Upper lobe of left lung (tissue), 6 donors: ENCODE measurements around the gene GATA5. TPM values are rescaled to one million over a fixed set of nuclear protein-coding genes. Genes with fewer than 3 reads are reported as not detected.

Source experiments
- ATAC-seq, 2 donors: fragments of 200-7000 bp; cut with Tn5 transposase; one replicate each; pipeline ENCODE4 v1.9.1; 2022; ENCODE audit warnings: mild to moderate bottlenecking in 2 of 2, moderate library complexity in 2 of 2; ENCODE audit not compliant: low FRiP score in 2 of 2
- DNase-seq, 2 donors: peaks; one replicate each; pipeline ENCODE4 v3.0.0-alpha.2; 2019 to 2020
- H3K27ac ChIP-seq, 4 donors: fragments of 200-600 bp; sonication (generic); one replicate each; pipeline ENCODE4 v1.5.1; 2016 to 2019
- H3K27me3 ChIP-seq, 4 donors: fragments of 200-600 bp; sonication (generic); one replicate each; pipeline ENCODE4 v1.5.1; 2017 to 2019
- H3K36me3 ChIP-seq, 4 donors: fragments of 200-600 bp; sonication (generic); one replicate each; pipeline ENCODE4 v1.5.1; 2016 to 2019
- H3K4me1 ChIP-seq, 4 donors: fragments of 200-600 bp; sonication (generic); one replicate each; pipeline ENCODE4 v1.5.1; 2018 to 2019
- H3K4me3 ChIP-seq, 4 donors: fragments of 200-600 bp; sonication (generic); one replicate each; pipeline ENCODE4 v1.5.1; 2017 to 2019; ENCODE audit warnings: mild to moderate bottlenecking in 2 of 4, moderate library complexity in 1 of 4
- H3K9me3 ChIP-seq, 4 donors: fragments of 200-600 bp; sonication (generic); one replicate each; pipeline ENCODE4 v1.5.1; 2018 to 2019
- EP300 ChIP-seq, 4 donors: sonication (generic); formaldehyde crosslinking; IDR thresholded peaks; one replicate each; pipeline ENCODE4 v1.5.1; 2017; ENCODE audit warnings: antibody characterized with exemption in 4 of 4, control low read depth in 2 of 4
- POLR2A ChIP-seq, 4 donors: fragments of 450-650 bp; IDR thresholded peaks; one replicate each; pipeline ENCODE4 v1.5.1; 2016 to 2017; ENCODE audit warnings: antibody characterized with exemption in 4 of 4, mild to moderate bottlenecking in 2 of 4
- POLR2AphosphoS5 ChIP-seq, 2 donors: sonication (generic); formaldehyde crosslinking; IDR thresholded peaks; one replicate each; pipeline ENCODE4 v1.5.1; 2017; ENCODE audit warnings: antibody characterized with exemption in 2 of 2
- WGBS, 2 donors: methylation state at CpG; one replicate each; pipeline ENCODE4 v1.1.5; 2017 to 2018; 5-methylcytosine and 5-hydroxymethylcytosine counted together
- total RNA-seq, 6 donors: library from RNA; depleted of rRNA in 4 of 6; stranded (reverse); fragments of >200 nt in 4 of 6; gene quantifications; one replicate each; pipeline versions ENCODE4 v1.1.0 to v1.2.1, GENCODE V29; 2016 to 2021
- TF ChIP-seq, protein P1 (sequence below), 6 experiments: fragments of 450-650 bp in 4 of 6; fragments of 200-600 bp in 2 of 6; sonication (generic) in 2 of 6; IDR thresholded peaks; one replicate each; pipeline ENCODE4 v1.5.1; 2016 to 2019; ENCODE audit warnings: antibody characterized with exemption in 6 of 6
- donor health status: DM: no; HTN: no; CAD: no; lungs with moderate emphysema.
- donor health status: DM: no; HTN: yes; CAD: no; lungs with severe emphysema.

GATA5 gene
- total RNA-seq, 6 donors from 2014 or later: 0.98 to 10.5 (median 2.2) TPM

DNA sequence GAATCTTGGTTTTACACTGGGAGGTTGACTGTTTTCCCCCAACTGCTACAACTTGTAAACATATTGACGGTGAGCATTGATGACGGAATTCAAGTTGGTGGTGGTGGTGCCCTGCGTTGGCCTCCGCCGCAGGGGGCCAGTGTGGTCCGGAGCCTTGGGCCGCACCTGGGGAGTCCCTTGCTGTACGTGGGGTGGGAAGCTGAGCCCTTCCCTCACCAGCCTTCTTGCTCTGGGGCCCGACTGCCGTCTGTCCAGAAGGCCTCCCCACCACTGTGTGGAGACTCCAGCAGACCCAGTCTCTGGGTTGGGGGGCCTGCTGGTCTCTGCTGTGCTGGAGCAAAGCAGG lies 11.4 kb downstream of the GATA5 start:
- no peaks in the 10 kb centered on the region for H3K9me3 ChIP-seq
- DNase-seq (peak in 1 of 2 donors; percentile 70), ATAC-seq (no peak)
- WGBS, 2 donors: 96 to 100% methylated on average over 1 to 9 of the region's 10 CpGs
- H3K27ac ChIP-seq: no peak overlapping the region
- no peaks in the 10 kb centered on the region for H3K4me1 ChIP-seq
- no peaks in the 10 kb centered on the region for H3K27me3 ChIP-seq
- H3K36me3 ChIP-seq: no peaks in the 10 kb centered on the region
- TF ChIP-seq, protein P1, sequence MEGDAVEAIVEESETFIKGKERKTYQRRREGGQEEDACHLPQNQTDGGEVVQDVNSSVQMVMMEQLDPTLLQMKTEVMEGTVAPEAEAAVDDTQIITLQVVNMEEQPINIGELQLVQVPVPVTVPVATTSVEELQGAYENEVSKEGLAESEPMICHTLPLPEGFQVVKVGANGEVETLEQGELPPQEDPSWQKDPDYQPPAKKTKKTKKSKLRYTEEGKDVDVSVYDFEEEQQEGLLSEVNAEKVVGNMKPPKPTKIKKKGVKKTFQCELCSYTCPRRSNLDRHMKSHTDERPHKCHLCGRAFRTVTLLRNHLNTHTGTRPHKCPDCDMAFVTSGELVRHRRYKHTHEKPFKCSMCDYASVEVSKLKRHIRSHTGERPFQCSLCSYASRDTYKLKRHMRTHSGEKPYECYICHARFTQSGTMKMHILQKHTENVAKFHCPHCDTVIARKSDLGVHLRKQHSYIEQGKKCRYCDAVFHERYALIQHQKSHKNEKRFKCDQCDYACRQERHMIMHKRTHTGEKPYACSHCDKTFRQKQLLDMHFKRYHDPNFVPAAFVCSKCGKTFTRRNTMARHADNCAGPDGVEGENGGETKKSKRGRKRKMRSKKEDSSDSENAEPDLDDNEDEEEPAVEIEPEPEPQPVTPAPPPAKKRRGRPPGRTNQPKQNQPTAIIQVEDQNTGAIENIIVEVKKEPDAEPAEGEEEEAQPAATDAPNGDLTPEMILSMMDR (IDR thresholded peaks at IDR 0.05): no peak
- TF ChIP-seq POLR2AphosphoS5 (IDR thresholded peaks at IDR 0.05) (no peak), EP300 (IDR thresholded peaks at IDR 0.05) (no peak)
- no peak overlapping the region for H3K4me3 ChIP-seq

DNA sequence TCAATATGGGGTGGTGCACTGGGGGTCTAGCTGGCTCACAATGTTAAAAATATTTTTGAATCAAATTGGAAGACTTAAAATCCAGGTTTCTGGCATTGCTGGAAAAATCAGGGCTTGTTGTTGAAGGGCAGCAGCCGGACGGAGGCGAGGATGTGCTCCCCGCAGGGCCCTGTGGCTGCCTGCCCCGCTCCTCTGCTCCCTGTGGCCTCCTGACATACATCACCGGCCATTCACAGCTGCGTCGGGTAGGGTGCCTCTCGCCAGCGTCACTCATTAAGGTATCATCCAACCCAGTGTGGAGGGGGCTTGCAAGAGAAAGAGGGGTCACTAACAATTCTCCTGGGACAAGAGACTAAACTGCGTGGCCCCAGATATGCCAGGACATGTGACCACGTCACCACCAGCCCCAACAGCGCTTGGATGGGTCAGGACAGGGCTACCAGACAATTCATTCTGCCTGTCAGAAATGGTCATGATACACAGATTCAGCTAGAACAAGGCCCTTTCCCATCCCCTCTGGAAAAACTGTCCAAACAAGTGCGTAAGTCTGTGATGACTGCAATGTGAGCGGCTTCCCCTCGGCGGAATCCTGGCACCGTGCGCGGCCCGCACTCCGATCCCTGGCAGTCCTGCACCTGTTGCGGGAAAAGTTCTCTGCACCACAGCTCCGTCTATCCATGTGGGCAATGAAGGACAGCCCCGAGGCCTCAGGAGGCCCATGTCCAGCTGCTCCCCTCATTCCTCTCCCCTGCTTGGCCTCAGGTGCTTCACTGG lies 12.0 kb downstream of the GATA5 start:
- WGBS, 2 donors: 87 to 91% methylated on average over 17 to 25 of the region's 25 CpGs
- Histone ChIP-seq H3K27ac (no peak overlapping the region), H3K4me3 (no peak overlapping the region), H3K36me3 (no peaks in the 10 kb centered on the region), H3K27me3 (peaks cover 0 to 4% (median 2%) of the 10 kb centered on the region in 4 donors), H3K4me1 (peaks cover 0 to 1% (median 0%) of the 10 kb centered on the region in 4 donors), H3K9me3 (no peaks in the 10 kb centered on the region)
- peak in 1 of 2 donors; percentile 66 for DNase-seq
- TF ChIP-seq EP300 (IDR thresholded peaks at IDR 0.05) (no peak), POLR2AphosphoS5 (IDR thresholded peaks at IDR 0.05) (no peak), POLR2A (IDR thresholded peaks at IDR 0.05) (no peak)
- TF ChIP-seq, protein P1 (IDR thresholded peaks at IDR 0.05): no peak
- no peak for ATAC-seq

DNA sequence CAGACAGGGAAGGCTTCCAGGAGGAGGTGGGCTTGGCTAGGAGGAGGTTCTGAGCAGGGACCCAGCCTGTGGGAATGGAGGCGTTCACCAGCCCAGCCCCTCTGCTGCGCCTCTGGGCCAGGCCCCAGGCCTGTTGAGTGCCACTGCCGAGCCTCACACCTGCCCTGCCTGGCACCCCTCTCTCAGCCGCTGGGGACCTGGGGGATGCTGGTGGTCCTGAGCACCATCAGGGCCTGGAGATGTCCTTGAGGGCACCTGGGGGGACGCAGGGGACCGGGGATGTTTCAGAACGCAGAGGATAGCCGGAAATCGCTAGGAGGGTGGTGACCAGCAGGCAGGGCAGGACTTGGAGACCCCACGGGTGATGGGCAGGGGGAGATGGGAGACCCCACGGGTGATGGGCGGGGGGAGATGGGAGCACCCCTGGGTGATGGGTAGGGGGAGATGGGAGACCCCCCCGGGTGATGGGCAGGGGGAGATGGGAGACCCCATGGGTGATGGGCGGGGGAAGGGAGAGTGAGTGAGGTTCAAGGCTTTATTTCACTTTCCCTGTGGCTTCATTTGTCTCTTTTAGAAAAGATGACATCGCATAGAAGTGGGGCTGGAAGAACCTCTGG lies 12.7 kb downstream of the GATA5 start:
- Histone ChIP-seq H3K9me3 (no peaks in the 10 kb centered on the region), H3K4me3 (no peak overlapping the region), H3K27ac (no peak overlapping the region), H3K27me3 (peaks cover 0 to 12% (median 3%) of the 10 kb centered on the region in 4 donors), H3K4me1 (peaks cover 0 to 9% (median 2%) of the 10 kb centered on the region in 4 donors), H3K36me3 (no peaks in the 10 kb centered on the region)
- TF ChIP-seq EP300 (IDR thresholded peaks at IDR 0.05) (no peak), POLR2A (IDR thresholded peaks at IDR 0.05) (no peak), POLR2AphosphoS5 (IDR thresholded peaks at IDR 0.05) (no peak)
- TF ChIP-seq, protein P1 (IDR thresholded peaks at IDR 0.05): no peak
- DNase-seq: peak in 1 of 2 donors; percentile 63
- ATAC-seq: no peak
- 68 to 72% methylated on average over 11 to 15 of the region's 15 CpGs for WGBS, 2 donors

DNA sequence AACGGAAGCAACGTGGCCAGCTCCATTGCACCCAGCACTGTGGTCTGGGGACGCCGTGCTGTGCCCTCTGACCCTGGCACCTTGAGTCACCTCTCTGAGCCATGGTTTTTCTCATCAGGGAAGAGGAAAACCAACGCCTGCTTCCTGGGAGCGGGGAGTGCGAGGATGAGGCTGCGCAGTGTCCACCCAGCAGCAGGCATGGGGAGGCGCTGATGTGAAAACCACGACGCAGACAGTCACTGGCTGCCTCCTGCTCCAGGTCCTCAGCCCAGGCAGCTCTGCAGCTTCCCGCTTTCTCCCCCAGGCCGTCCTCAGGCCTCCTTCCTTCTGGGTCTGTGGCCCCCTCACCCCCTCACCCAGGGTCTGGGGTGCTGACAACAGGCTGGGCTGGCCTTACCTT lies 14.0 kb downstream of the GATA5 start:
- Histone ChIP-seq H3K4me1 (peaks cover 0 to 9% (median 2%) of the 10 kb centered on the region in 4 donors), H3K27ac (no peak overlapping the region), H3K4me3 (no peak overlapping the region), H3K9me3 (no peaks in the 10 kb centered on the region), H3K36me3 (no peaks in the 10 kb centered on the region), H3K27me3 (peaks cover 0 to 17% (median 4%) of the 10 kb centered on the region in 4 donors)
- TF ChIP-seq POLR2A (IDR thresholded peaks at IDR 0.05) (no peak), POLR2AphosphoS5 (IDR thresholded peaks at IDR 0.05) (no peak)
- TF ChIP-seq, protein P1 (IDR thresholded peaks at IDR 0.05): no peak
- no peak for ATAC-seq
- 92% methylated on average over 13 of the region's 13 CpGs; no CpG with 5 or more reads in 1 of the 2 donors for WGBS, 2 donors
- DNase-seq: peak in 1 of 2 donors; percentile 43
